Dendritic cell treated with granulocyte-macrophage colony-stimulating factor and Interleukin-4, amounts not matched to agents 40 ng/mL and 50 ng/mL, for 4 days (primary cell): Measurements from ENCODE around the gene CFAP61.

Source experiments
- H3K27ac Mint-ChIP-seq: one replicate; pipeline ENCODE4 v1.8.0; 2022; ENCODE audit warnings: mild to moderate bottlenecking, mixed read lengths
- H3K27me3 Mint-ChIP-seq: one replicate; pipeline ENCODE4 v1.8.0; 2022; ENCODE audit warnings: mild to moderate bottlenecking, mixed read lengths
- H3K36me3 Mint-ChIP-seq: one replicate; pipeline ENCODE4 v1.8.0; 2022; ENCODE audit warnings: low read depth, mixed read lengths
- H3K4me1 Mint-ChIP-seq: one replicate; pipeline ENCODE4 v1.8.0; 2022; ENCODE audit warnings: low read depth, mixed read lengths
- H3K4me3 Mint-ChIP-seq: one replicate; pipeline ENCODE4 v1.8.0; 2022; ENCODE audit warnings: mild to moderate bottlenecking, moderate library complexity, mixed read lengths
- H3K9me3 Mint-ChIP-seq: one replicate; pipeline ENCODE4 v1.8.0; 2022; ENCODE audit warnings: mixed read lengths
- intact Hi-C: fragments of 100-400 bp; cut with micrococcal nuclease; formaldehyde crosslinking; loops from one replicate; pipeline ENCODE4 v1.15.0; 2022

The CFAP61 gene

DNA sequence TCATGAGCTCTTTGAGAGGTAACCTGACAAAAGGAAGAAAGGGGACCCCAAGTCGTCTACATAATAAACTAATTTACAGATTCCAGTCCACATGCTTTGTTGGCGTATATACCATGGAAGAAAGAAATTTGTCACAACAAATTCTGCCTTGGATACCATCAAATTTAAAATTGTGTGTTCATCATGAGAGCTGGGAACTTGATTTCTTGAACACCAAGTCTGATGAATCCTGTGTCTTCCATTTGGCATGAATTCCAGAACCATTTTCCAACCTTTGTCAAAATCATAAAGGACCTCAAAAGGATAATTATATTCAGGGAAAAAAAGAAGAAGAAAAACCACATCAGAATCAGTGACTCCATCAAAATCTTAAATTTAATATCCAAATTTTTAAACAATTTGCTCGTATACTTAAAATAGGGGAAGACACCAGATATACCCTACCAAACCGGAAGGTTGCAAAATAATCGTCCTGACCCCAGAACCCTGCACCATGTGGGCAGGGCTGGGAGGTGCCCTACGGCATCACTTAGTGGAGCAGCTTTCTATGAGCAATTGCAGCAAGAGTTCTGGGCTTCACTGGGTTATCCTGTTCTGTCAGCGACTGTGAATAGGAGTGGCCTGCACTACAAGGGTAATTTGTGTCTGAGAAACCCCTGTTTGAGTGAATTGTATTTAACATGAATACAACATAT, 241.5 kb downstream of the CFAP61 start:
- Mint-ChIP-seq H3K9me3 (peaks cover 7% of the 10 kb centered on the region), H3K36me3 (no peaks in the 10 kb centered on the region), H3K27me3 (no peaks in the 10 kb centered on the region), H3K4me3 (no peak overlapping the region), H3K4me1 (no peaks in the 10 kb centered on the region), H3K27ac (no peak overlapping the region)
- intact Hi-C loops: no loop called here

DNA sequence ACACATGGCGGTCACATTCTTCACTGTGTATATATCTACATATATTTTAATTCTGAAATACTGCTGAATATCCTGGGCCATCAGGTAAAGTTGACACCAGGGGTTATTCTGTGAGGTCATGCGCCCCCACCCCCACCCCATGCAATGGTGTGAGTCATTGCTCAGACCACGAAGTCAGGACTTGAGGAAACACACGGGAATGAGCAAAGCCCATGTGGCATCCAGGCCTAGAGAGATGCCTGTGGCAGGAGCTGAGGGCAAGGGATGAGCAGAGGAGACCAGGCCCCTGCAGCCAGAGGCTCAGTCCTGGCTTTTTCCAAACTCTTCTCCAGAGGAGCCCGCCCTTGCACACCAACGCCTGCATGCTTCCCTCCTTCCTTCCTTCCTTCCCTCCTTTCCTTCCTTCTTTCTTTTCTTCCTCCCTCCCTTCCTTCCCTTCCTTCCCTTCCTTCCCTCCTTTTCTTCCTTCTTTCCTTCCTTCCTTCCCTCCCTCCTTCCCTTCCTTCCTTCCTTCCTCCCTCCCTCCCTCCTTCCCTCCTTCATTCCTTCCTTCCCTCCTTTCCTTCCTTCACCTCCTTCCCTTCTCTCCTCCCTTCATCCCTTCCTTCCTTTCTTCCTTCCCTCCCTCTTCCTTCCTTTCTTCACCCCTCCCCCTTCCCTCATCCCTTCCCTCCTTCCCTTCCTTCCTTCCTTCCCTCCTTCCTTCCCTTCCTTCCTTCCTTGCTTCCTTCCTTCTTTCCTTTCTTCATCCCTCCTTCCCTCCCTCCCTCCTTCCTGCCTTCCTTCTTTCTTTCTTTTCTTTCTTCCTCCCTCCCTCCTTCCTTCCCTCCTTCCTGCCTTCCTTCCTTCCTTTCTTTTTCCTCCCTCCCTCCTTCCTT, 243.5 kb downstream of the CFAP61 start:
- Mint-ChIP-seq H3K27me3 (no peaks in the 10 kb centered on the region), H3K4me3 (no peak overlapping the region), H3K4me1 (no peaks in the 10 kb centered on the region), H3K27ac (peak overlapping the region; percentile 31), H3K9me3 (peaks cover 7% of the 10 kb centered on the region), H3K36me3 (no peaks in the 10 kb centered on the region)
- intact Hi-C loops: no loop called here

DNA sequence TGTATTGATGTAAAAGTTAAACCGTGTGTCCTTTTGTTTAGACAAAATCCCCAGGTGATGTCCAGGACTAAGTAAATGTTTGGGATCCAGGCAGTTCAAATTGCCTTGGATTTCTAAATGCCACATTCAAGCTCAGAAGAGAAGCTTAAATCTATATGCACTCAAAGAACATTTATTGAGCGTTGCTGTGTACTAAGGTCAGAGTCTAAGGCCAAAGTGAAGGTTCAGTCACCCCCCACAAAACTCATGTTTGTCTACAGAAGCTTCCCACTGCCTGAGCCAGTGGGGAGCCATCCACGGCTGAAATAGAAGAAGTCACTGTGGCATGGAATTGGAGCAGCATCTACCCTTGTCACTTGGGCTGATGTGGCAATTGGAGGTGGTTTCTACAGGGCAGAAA, 244.8 kb downstream of the CFAP61 start:
- Mint-ChIP-seq H3K27ac (no peak overlapping the region), H3K4me3 (no peak overlapping the region), H3K4me1 (no peaks in the 10 kb centered on the region), H3K9me3 (peaks cover 7% of the 10 kb centered on the region), H3K36me3 (no peaks in the 10 kb centered on the region), H3K27me3 (no peaks in the 10 kb centered on the region)
- intact Hi-C loops: no loop called here

DNA sequence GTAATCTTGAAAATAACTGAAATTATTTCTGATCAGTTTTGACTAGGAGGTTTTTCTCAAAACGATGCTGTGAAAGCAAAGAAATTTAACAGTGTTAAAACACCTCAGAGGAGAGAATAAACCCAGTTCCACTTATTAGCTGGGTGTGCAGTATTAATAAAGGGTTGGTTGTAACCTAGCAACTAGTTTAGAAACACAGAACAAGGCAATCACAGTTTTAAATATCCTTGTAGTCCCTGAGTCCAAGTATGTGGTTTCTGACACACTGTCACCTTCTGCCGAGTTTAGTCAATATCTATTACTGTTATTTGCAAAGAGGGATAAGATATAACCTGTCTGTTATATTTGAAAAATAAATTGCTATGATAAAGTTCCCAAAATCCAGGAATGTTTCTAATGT, 245.4 kb downstream of the CFAP61 start:
- no peak overlapping the region for H3K27ac Mint-ChIP-seq
- no peaks in the 10 kb centered on the region for H3K36me3 Mint-ChIP-seq
- H3K27me3 Mint-ChIP-seq: no peaks in the 10 kb centered on the region
- H3K9me3 Mint-ChIP-seq: peaks cover 7% of the 10 kb centered on the region
- intact Hi-C loops: no loop called here
- no peak overlapping the region for H3K4me3 Mint-ChIP-seq
- H3K4me1 Mint-ChIP-seq: no peaks in the 10 kb centered on the region

DNA sequence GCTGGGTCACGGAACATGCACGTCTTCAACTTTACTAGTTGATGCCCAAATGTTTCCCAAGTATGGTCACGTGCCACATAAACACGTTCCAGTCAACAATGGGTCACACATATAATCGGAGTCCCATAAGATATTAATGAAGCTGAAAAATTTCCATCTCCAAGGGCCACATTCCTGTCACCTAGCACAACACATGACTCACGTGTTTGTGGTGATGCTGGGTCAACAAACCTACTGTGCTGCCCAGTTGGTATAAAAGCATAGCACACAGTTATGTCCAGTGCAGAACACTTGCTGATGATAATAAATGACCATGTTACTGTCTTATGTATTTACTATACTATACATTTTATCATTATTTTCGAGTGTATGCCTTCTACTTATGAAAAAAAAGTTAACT, 247.6 kb downstream of the CFAP61 start:
- H3K36me3 Mint-ChIP-seq: no peaks in the 10 kb centered on the region
- no peak overlapping the region for H3K4me3 Mint-ChIP-seq
- H3K27ac Mint-ChIP-seq: no peak overlapping the region
- H3K4me1 Mint-ChIP-seq: peaks cover 20% of the 10 kb centered on the region
- H3K27me3 Mint-ChIP-seq: no peaks in the 10 kb centered on the region
- intact Hi-C loops: no loop called here
- peaks cover 20% of the 10 kb centered on the region for H3K9me3 Mint-ChIP-seq

DNA sequence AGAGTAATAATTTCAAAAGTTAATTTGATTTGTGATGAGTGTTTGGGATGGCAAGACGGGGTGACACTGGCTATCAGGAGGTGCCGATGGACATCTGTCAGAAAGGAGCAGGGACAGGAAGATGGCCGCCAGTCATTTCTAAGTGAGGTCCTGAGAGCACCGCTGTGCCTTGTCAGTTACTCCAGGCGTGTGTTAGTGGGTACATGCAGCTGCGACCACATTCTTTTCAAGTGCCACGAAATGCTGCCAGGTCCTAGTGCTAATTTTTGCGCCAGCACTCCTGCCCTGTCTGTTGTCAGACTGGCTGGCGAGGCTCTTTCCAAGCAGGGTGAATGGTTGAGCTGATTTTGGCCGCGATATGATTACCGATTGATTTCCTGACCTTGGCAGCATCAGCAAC, 251.0 kb downstream of the CFAP61 start:
- peaks cover 31% of the 10 kb centered on the region for H3K4me1 Mint-ChIP-seq
- H3K27me3 Mint-ChIP-seq: peaks cover 3% of the 10 kb centered on the region
- peaks cover 13% of the 10 kb centered on the region for H3K9me3 Mint-ChIP-seq
- intact Hi-C loops: no loop called here
- no peak overlapping the region for H3K4me3 Mint-ChIP-seq
- H3K27ac Mint-ChIP-seq: peak overlapping the region; percentile 84
- no peaks in the 10 kb centered on the region for H3K36me3 Mint-ChIP-seq

DNA sequence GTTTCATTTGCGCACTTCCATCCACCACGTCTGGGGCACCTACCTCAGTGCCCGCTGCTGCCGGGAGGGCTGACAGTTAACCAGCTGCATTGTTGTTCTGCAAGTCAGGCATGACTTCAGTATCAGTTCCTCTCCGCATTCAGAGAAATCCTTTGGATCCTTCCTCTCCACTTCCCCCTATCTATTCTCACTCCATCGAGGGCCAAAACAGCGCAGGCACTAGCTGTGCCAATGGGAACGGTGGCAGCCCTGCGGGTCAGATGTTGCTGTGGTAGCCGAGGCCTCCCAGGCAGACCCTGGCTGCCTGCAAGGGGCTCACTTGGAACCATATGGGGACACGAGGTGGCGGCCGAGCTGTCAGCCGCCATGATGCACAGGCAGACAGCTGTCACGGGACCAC, 251.4 kb downstream of the CFAP61 start:
- Mint-ChIP-seq H3K9me3 (peaks cover 13% of the 10 kb centered on the region), H3K27ac (peak overlapping the region; percentile 84), H3K36me3 (no peaks in the 10 kb centered on the region), H3K27me3 (peaks cover 3% of the 10 kb centered on the region), H3K4me1 (peaks cover 31% of the 10 kb centered on the region), H3K4me3 (no peak overlapping the region)
- intact Hi-C loops: no loop called here

DNA sequence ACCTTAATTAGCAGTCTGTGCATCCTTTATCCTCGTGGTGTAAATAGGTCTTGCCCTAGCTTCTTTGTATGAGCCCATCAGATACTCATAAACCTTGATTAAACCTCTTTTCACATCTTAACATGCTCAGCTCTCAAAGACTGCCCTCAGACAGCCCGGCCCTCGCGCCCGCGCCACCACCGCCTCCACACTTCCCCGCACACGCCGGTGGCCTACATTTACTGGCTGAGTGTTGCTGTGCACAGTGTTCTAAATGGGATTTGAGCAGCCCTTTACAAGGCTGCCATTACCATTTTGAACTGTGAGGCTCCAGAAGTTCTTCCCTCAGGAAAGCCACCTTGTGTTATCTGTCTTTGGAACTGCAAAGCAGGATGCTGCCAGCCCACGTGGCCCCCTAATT, 252.6 kb downstream of the CFAP61 start:
- Mint-ChIP-seq H3K4me3 (peak overlapping the region; percentile 21), H3K9me3 (peaks cover 13% of the 10 kb centered on the region), H3K36me3 (no peaks in the 10 kb centered on the region), H3K4me1 (peaks cover 31% of the 10 kb centered on the region), H3K27ac (peak overlapping the region; percentile 84), H3K27me3 (peaks cover 3% of the 10 kb centered on the region)
- intact Hi-C loops: loop anchor here (5.0 kb wide), 1 partner anchor 48 kb away; no protein-coding TSS in a partner anchor

DNA sequence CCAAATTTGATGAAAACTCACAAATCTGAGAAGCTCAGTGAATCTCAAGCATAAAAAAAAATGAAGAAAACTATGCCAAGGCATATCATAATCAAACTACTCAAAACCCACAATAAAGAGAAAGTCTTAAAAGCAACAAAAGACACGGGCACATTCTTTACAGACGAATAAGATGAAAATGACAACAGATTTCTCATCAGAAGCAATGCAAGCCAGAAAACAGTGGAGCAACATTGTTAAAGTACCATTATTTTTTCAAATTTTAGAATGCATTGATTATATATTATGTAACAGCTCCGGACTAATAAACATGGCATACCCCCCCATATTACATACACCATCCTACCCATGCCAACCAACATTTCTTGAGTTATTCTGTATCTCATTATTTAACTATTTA, 260.2 kb downstream of the CFAP61 start:
- H3K36me3 Mint-ChIP-seq: no peaks in the 10 kb centered on the region
- peaks cover 7% of the 10 kb centered on the region for H3K4me1 Mint-ChIP-seq
- no peaks in the 10 kb centered on the region for H3K27me3 Mint-ChIP-seq
- H3K9me3 Mint-ChIP-seq: peaks cover 12% of the 10 kb centered on the region
- intact Hi-C loops: no loop called here
- no peak overlapping the region for H3K4me3 Mint-ChIP-seq
- H3K27ac Mint-ChIP-seq: no peak overlapping the region

DNA sequence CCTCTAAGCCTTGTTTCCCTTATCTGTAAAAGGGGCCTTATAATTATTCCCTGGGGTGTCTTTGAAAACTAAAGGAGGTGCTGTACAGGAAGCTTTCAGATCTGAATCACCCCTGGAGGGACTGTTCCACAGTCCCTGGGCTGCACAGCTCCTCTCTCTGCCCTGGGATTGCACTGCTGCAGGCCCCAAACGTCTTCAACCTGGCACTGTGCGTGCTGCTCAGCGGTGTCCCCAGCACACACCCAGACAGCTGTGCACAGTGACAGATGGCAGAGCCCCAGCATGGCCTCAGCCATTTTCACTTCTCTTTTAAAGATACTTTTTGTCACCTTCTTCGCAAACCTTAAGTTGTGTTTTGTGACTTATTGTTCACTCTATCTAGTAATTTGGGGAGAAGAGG, 264.9 kb downstream of the CFAP61 start:
- H3K27ac Mint-ChIP-seq: peak overlapping the region; percentile 93

DNA sequence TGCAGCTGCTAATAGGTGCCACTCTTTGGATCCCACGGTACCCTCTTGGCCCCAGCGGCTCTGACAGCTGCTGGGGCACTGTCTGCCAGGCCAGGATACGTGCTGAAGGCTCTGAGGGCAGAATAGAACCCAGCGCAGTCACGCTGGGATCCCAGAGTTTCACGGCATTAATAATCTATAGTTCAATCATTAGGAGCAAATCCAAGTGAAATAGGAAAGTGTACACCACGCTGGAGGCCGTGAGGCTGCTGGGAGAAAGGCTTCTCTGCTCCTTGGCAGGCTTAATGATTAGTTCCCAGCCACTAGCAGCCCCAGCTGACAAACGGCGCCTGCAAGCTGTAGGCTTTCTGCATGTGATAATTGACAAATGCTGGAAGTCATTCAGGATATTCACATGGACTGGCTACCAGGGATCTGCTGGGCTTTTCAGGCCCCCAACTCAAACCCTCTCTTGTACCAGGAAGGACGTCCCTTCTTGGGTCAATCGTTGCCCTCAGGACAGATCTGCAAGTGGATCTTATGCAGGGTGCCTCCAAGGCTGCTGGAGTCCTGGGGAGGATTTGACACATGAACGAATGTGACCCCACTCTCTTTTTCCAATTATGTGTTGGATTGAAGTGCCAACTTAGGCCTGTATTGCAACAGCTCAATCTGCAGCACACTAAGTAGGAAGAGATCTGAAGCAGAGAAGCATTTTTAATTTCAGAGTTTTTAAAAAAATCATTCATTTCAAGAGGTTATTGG, 265.5 kb downstream of the CFAP61 start:
- intact Hi-C loops: no loop called here
- Mint-ChIP-seq H3K4me3 (no peak overlapping the region), H3K27ac (peak overlapping the region; percentile 93), H3K4me1 (peaks cover 31% of the 10 kb centered on the region), H3K9me3 (peaks cover 27% of the 10 kb centered on the region), H3K36me3 (no peaks in the 10 kb centered on the region), H3K27me3 (no peaks in the 10 kb centered on the region)

More for the DNA sequence above, 264.9 kb downstream of the CFAP61 start:
- Mint-ChIP-seq H3K36me3 (no peaks in the 10 kb centered on the region), H3K4me3 (peak overlapping the region; percentile 9), H3K4me1 (peaks cover 31% of the 10 kb centered on the region), H3K9me3 (peaks cover 30% of the 10 kb centered on the region), H3K27me3 (no peaks in the 10 kb centered on the region)
- intact Hi-C loops: no loop called here

DNA sequence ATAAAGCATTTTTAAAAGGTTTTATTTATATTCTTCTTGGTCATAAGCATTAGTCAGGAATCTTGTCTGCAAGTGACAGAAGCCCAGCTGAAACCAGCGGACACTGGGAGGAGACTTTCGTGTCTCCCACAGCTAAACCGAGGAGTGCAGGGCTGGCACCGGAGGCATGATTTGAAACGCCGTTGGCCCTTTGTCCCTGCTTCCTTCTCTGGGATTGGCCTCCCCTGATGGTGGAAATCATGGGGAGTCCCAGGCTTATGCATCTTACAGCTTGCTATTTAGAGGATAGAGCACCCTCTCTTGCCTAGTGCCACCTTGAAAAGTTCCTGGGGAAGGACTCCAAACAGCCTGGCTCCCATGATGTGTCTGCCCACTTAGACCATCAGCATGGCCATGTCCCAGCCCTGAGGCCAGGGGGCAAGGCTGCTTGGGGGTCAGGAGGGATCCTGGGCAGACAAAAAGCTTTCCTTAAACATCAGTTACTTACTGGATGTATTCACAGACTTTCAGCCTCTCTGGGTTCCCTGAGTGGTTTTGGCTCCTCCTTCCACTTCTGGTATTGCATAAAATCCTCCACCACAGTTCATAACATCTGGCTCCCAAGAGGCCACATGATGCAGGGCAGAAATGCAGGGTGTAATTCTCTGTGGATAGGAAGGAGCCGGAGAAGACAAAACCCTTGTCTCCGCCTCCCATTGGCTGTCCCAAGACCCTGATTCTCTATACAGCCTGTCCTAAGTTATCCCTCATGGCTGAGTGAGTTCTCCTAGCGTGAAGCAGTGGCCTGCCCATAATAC, 266.2 kb downstream of the CFAP61 start:
- Mint-ChIP-seq H3K27me3 (no peaks in the 10 kb centered on the region), H3K4me3 (no peak overlapping the region), H3K9me3 (peaks cover 23% of the 10 kb centered on the region), H3K27ac (peak overlapping the region; percentile 93), H3K4me1 (peaks cover 31% of the 10 kb centered on the region), H3K36me3 (no peaks in the 10 kb centered on the region)
- intact Hi-C loops: no loop called here

DNA sequence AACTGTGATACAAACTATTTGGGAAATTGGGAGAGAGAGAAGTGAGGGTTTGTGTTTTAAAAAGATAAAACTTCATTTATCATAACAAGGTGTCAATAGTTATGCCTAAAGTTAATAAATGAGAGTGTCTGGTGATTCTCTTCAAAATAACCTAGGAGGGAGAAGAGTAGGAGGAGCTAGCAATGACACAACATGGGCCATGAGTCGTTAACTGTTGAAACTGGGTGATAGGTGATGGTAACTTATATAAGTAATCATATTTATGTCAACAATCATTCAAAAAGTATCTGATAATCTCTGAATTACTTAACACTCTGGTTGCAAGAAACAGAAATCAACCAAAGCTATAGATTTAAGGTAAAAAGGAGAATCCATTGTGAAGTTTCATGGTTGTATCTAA, 268.8 kb downstream of the CFAP61 start:
- no peaks in the 10 kb centered on the region for H3K36me3 Mint-ChIP-seq
- intact Hi-C loops: no loop called here
- peaks cover 23% of the 10 kb centered on the region for H3K9me3 Mint-ChIP-seq
- peaks cover 31% of the 10 kb centered on the region for H3K4me1 Mint-ChIP-seq
- H3K27ac Mint-ChIP-seq: no peak overlapping the region
- H3K27me3 Mint-ChIP-seq: no peaks in the 10 kb centered on the region
- H3K4me3 Mint-ChIP-seq: no peak overlapping the region
